ENCODE data around the gene FUT9. TPM values are rescaled to one million over a fixed set of nuclear protein-coding genes. Genes with fewer than 3 reads are reported as not detected.

The FUT9 gene
- total RNA-seq, 1 experiment from 2014 or later: 0.04 TPM

DNA sequence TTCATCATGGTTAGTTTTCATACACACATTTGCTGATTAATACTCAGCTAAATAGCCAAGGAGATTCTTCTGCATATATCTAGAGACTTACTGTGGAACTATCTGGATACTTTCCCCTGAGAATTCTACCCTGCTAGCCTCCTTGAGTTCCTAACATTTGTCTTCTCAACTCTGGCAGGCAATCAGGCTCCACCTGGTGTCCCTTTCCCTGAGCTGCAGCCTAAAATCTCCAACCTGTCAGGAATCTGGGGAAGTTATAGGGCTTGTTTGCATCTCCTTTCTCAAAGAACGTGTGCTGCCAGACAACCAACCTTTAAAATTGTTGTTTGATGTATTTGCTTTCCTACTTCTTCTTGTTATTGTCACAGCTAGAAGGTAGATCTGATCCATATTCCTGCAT, 73.4 kb downstream of the FUT9 start:
- Histone ChIP-seq H3F3A (ENCODE audit: low read length, unreplicated experiment) (no peaks in the 10 kb centered on the region), H3K27me3 (ENCODE audit: low read length) (no peaks in the 10 kb centered on the region), H3K9ac (ENCODE audit: low read length) (no peak overlapping the region), H3K9me2 (replicated peaks; ENCODE audit: low read length) (no peaks in the 10 kb centered on the region), H3K4me1 (ENCODE audit: insufficient read depth, low read length) (no peaks in the 10 kb centered on the region), H3K4me3 (ENCODE audit: low read length) (no peak overlapping the region), H4K20me1 (ENCODE audit: low read length) (no peaks in the 10 kb centered on the region), H3K36me3 (ENCODE audit: low read depth, low read length) (no peaks in the 10 kb centered on the region), H3K27ac (ENCODE audit: low read length) (no peak overlapping the region), H3K4me2 (ENCODE audit: low read length) (no peak overlapping the region), H3K9me3 (ENCODE audit: low read length) (no peaks in the 10 kb centered on the region), H3K79me2 (ENCODE audit: low read length) (no peaks in the 10 kb centered on the region), H2AFZ (ENCODE audit: low read length) (no peak overlapping the region)
- BruUV-seq (replicated peaks): no TSS peak
- ATAC-seq (no peak), DNase-seq (peak; percentile 42)
- intact Hi-C loops (cut with micrococcal nuclease): no loop called here
- ChIA-PET POLR2A (ENCODE audit: unreplicated experiment) (interaction anchor here (0.6 kb wide), 1 partner anchor 221 kb away, joined by 4 read pairs; no protein-coding TSS in a partner anchor), CTCF (no interaction called here)
- TF ChIP-seq EZH2 (IDR thresholded peaks at IDR 0.05; ENCODE audit: low read length, unreplicated experiment) (no peak), EZH2phosphoT487 (IDR thresholded peaks at IDR 0.05; ENCODE audit: borderline replicate concordance, low read length) (no peak)
- TF ChIP-seq, protein P1, sequence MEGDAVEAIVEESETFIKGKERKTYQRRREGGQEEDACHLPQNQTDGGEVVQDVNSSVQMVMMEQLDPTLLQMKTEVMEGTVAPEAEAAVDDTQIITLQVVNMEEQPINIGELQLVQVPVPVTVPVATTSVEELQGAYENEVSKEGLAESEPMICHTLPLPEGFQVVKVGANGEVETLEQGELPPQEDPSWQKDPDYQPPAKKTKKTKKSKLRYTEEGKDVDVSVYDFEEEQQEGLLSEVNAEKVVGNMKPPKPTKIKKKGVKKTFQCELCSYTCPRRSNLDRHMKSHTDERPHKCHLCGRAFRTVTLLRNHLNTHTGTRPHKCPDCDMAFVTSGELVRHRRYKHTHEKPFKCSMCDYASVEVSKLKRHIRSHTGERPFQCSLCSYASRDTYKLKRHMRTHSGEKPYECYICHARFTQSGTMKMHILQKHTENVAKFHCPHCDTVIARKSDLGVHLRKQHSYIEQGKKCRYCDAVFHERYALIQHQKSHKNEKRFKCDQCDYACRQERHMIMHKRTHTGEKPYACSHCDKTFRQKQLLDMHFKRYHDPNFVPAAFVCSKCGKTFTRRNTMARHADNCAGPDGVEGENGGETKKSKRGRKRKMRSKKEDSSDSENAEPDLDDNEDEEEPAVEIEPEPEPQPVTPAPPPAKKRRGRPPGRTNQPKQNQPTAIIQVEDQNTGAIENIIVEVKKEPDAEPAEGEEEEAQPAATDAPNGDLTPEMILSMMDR (conservative IDR thresholded peaks at IDR 0.05; ENCODE audit: low read depth, low read length): peak; percentile 63

DNA sequence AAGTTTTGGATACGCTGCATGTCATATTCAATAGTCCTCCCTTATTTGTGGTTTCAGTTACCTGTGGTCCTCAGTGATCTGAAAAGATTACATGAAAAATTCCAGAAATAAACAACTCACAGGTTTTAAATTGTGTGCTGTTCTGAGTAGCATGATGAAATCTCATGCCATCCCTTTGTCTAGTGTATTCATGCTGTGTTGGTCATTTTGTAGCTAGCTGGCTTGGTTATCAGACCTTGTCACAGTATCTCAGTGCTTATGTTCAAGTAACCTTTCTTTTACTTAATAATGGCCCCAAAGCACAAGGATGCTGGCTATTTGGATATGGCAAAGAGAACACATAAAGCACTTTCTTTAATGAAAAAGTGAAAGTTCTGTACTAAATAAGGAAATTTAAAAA, 78.3 kb downstream of the FUT9 start:
- BruUV-seq (replicated peaks): no TSS peak
- no peak overlapping the region for H3K9ac ChIP-seq (ENCODE audit: low read length)
- peaks cover 6% of the 10 kb centered on the region for H3K4me1 ChIP-seq (ENCODE audit: insufficient read depth, low read length)
- H3K27ac ChIP-seq (ENCODE audit: low read length): no peak overlapping the region
- POLR2A ChIA-PET (ENCODE audit: unreplicated experiment): no interaction called here
- no peaks in the 10 kb centered on the region for H3K27me3 ChIP-seq (ENCODE audit: low read length)
- H2AFZ ChIP-seq (ENCODE audit: low read length): no peak overlapping the region
- H3K79me2 ChIP-seq (ENCODE audit: low read length): no peaks in the 10 kb centered on the region
- ATAC-seq (no peak), DNase-seq (no peak)
- no peaks in the 10 kb centered on the region for H3K9me2 ChIP-seq (replicated peaks; ENCODE audit: low read length)
- no peaks in the 10 kb centered on the region for H3K9me3 ChIP-seq (ENCODE audit: low read length)
- CTCF ChIA-PET: no interaction called here
- H3F3A ChIP-seq (ENCODE audit: low read length, unreplicated experiment): no peaks in the 10 kb centered on the region
- intact Hi-C loops (cut with micrococcal nuclease): no loop called here
- no peaks in the 10 kb centered on the region for H4K20me1 ChIP-seq (ENCODE audit: low read length)
- no peak overlapping the region for H3K4me2 ChIP-seq (ENCODE audit: low read length)
- no peaks in the 10 kb centered on the region for H3K36me3 ChIP-seq (ENCODE audit: low read depth, low read length)
- no peak overlapping the region for H3K4me3 ChIP-seq (ENCODE audit: low read length)
- TF ChIP-seq, protein P1 (conservative IDR thresholded peaks at IDR 0.05; ENCODE audit: low read depth, low read length): no peak
- TF ChIP-seq EZH2 (IDR thresholded peaks at IDR 0.05; ENCODE audit: low read length, unreplicated experiment) (no peak), EZH2phosphoT487 (IDR thresholded peaks at IDR 0.05; ENCODE audit: borderline replicate concordance, low read length) (no peak)

GRCh38 chr6:96099069-96099468, 83.3 kb downstream of the FUT9 start:
- H4K20me1 ChIP-seq (ENCODE audit: low read length): no peaks in the 10 kb centered on the region
- H3K36me3 ChIP-seq (ENCODE audit: low read depth, low read length): no peaks in the 10 kb centered on the region
- H3K9me3 ChIP-seq (ENCODE audit: low read length): no peaks in the 10 kb centered on the region
- intact Hi-C loops (cut with micrococcal nuclease): no loop called here
- peak overlapping the region; percentile 10 for H3K4me2 ChIP-seq (ENCODE audit: low read length)
- DNase-seq (peak; percentile 18), ATAC-seq (no peak)
- BruUV-seq (replicated peaks): no TSS peak
- no peak overlapping the region for H2AFZ ChIP-seq (ENCODE audit: low read length)
- H3K27me3 ChIP-seq (ENCODE audit: low read length): no peaks in the 10 kb centered on the region
- TF ChIP-seq, protein P1 (conservative IDR thresholded peaks at IDR 0.05; ENCODE audit: low read depth, low read length): no peak
- H3K4me3 ChIP-seq (ENCODE audit: low read length): no peak overlapping the region
- no peak overlapping the region for H3K9ac ChIP-seq (ENCODE audit: low read length)
- no peaks in the 10 kb centered on the region for H3K9me2 ChIP-seq (replicated peaks; ENCODE audit: low read length)
- H3K4me1 ChIP-seq (ENCODE audit: insufficient read depth, low read length): peaks cover 10% of the 10 kb centered on the region
- POLR2A ChIA-PET (ENCODE audit: unreplicated experiment): no interaction called here
- CTCF ChIA-PET: no interaction called here
- H3F3A ChIP-seq (ENCODE audit: low read length, unreplicated experiment): no peaks in the 10 kb centered on the region
- H3K79me2 ChIP-seq (ENCODE audit: low read length): no peaks in the 10 kb centered on the region
- no peak overlapping the region for H3K27ac ChIP-seq (ENCODE audit: low read length)

All from PC-3 (cell line).